ENCODE measurements around the gene BHLHE41.

BHLHE41 gene

DNA sequence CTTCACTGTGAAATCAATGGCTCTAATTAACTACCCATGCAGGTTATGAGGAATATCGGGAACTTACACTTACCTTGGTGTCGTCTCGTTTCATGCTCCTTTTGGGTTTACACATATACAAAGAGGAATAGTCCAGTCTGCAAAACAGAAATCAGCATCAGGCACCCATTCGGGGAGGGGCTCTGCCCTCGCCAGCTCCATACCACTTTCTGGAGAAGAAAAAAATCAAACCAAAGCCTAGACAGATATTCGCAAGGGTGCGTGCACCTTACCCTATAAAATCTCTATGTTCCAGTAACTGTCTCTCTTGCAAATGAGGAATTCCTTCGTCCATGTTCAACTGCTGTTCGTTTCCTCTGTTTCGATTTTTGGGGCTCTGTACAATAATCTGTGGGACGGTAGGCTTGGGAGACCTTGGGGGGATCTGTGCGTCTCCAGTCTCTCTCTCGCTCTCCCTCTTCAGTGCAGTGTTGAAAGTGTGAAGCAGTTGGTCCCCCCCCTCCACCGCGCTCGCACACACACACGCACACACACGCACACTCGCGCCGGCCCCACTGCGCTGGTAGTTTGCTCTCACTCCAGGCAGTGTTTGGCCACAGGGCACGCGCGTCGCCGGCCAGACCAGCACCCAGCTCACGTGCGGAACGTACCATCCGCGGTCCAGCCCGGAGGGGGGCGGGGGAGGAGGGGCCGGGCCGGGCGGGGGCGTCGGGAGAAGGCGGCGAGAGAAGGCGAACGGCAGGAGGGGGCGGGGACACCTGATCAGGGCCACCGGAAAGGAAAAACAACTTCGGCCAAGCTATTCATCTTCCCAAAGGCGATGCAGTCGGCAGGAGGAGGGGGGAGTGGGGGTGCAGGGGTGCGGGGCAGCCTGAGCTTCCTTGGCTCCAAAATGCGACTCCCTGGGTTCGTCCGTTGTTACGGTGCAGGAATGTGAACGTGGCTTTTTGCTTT is at the start of gene BHLHE41:
Gene BHLHE41, minus strand, starts transcription at position 592 of the 954 bp plus-strand sequence. Its CDS starts 258 bp downstream, at position 334.
- no peak for DNase-seq (ENCODE audit: low read depth)

DNA sequence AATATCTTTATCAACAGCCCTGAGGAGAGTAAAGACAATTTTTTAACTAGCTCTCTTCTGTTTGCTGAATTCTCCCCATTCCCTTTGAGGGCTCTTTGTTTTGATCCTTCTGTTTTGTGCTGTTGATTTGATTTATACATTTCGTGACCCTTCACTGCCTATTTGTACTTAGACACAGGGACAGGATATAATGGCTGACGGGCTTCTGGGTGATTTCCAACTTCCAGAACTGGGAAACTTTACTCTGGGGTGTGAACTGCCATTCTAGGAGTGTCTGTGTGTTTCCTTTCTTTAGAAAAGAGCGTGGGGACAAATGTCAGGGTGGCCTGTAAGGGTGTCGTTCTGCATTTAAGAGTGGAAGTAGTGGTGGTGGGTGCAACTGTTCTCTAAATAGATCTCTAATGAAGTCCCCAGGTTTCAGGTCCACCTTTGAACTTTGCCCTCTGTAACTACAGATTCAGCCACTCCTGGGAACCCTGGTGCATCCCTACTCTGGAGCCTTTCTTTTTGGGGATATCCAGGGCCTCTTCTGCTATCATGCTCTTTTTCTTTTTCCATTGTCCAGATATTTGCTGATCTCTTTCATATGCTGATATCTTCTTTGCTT is 48.2 kb upstream of the BHLHE41 start:
- DNase-seq (ENCODE audit: low read depth) = no peak

DNA sequence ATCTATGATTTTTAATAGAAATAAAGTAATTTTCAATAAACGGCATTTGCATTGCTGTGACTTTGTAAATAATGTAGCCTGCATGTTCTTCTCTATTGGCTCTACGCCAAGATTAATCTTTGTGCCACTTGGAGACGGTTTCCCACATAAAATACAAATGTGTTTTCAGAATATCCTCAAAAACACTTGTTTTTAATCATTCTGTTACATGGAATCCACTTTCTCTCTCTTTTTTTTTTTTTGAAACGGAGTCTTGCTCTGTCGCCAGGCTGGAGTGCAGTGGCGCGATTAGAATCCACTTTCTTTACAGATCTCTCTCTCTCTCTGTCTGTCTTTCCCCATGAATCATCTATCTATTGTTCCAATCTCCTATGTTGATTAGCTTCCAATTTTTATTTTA is 47.7 kb upstream of the BHLHE41 start:
- no peak for DNase-seq (ENCODE audit: low read depth)

DNA sequence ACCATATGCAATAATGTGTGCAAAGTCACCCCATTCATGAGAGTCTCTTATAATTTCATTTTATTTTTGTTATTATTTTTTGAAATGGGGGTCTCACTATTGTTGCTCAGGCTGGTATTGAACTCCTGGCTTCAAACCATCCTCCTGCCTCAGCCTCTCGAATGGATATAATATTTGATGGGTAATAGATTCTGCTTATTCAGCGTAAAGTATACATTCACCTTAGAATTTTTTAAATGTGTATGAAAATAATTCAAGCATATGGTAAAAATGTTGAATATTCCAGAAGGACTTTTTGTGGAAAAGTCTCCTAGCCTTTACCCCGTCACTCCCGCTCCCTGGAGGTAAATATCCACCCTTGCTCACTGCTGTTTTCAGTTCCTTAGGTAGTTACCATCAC is 47.2 kb upstream of the BHLHE41 start:
- DNase-seq (ENCODE audit: low read depth) = no peak

DNA sequence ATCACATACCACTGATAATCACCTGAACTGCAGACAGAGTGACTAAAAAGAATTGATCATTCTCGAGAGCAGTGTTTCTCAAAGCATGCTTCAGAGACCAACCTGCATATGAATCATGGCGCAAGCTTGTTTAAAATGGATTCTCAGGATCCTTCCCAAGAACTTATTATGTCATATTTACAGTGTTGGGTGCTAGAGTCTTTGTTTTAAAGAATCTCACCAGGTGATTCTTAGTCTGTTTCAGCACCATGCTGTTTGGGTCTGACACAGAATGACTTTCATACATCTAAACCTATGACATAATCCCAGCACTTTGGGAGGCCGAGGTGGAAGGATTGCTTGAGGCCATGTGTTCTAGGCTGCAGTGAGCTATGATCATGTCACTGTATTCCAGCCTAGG is 39.3 kb upstream of the BHLHE41 start:
- no peak for DNase-seq (ENCODE audit: low read depth)

DNA sequence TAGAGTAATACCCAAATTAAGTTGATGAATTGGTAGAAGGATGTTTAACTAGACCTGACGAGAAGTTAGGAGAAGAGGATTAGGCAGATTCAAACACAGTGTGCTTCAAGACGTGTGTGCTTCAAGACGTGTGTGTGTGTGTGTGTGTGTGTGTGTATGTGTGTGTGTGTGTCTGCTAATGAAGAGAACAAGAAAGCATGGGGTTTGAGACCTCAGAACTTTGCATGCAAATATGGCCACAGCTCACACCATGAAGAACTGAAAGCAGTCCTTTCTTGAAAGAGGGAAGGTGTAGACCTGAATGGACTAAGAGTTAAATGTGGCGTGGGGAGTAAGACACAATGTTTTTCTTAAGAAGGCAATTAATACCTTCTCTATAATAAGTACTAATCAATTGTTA is 38.1 kb upstream of the BHLHE41 start:
- DNase-seq (ENCODE audit: low read depth) = no peak

DNA sequence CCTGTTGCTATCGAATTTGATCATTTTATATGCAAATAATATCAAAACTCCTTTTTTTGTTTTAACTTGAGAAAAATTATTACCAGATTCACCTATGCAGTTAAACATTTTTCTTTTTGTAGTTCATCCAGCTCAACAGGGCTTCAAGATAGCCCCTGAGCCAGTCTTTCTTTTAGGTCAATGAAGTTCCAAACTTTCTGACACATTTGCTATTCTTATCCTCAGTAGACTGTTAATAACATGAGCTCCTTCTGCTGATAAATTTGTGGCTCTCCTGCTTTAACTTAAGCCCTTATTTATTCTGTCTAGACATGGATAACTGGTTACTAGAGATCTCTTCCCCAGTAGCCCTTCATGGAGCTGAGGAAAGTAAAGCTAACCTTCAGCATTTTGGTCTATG is 37.3 kb upstream of the BHLHE41 start:
- DNase-seq (ENCODE audit: low read depth) = no peak

DNA sequence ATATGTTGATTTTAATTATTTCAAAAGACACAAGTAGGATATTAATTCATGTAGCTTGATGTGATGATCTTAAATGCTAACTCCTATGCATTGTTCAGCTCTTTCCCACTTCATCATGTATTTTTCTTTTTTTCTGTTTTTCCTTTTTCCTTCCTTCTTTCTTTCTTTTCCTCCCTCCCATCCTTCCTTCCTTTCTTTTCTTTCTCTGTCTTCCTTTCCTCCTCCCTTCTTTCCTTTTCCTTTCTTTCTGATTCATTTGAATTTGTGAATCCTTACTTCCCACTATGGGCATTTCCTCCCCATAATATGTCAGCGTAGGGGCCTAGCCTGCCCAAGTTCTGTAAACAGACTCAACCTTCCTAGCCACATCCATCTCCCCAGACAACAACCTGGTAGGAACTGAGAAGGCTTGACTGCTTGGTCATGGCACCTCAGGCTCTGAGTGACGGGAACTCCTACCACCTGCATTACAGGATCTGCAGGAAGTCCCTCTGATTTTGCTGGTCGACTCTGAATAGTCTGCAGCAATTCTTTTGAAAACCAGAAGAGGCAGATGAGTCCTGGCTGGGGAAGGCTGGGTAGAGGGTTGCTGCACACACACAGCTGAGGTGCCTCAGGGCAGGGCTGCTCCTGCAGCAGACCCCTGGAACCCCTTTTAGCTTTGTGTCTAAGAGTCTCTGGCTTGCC is 33.4 kb upstream of the BHLHE41 start:
- no peak for DNase-seq (ENCODE audit: low read depth)

DNA sequence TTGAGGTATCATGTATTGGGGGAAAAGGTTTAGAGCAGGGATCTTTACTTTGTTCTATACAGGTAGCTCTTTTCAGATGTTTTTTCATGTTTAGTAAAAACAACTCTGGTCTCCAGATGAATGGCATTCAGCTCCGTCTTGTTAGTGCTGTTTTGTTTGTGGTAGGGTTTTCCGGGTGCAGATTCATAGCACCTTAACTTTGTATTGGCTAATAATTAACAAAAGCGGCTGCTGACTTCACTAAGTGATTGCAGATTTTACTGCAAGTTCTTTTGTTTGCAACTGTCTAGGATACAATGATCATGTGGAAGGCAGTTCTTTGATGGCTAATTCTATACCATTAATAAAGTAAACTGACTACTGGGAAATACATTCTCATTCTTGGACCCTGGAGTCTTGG is 32.2 kb upstream of the BHLHE41 start:
- no peak for DNase-seq (ENCODE audit: low read depth)

DNA sequence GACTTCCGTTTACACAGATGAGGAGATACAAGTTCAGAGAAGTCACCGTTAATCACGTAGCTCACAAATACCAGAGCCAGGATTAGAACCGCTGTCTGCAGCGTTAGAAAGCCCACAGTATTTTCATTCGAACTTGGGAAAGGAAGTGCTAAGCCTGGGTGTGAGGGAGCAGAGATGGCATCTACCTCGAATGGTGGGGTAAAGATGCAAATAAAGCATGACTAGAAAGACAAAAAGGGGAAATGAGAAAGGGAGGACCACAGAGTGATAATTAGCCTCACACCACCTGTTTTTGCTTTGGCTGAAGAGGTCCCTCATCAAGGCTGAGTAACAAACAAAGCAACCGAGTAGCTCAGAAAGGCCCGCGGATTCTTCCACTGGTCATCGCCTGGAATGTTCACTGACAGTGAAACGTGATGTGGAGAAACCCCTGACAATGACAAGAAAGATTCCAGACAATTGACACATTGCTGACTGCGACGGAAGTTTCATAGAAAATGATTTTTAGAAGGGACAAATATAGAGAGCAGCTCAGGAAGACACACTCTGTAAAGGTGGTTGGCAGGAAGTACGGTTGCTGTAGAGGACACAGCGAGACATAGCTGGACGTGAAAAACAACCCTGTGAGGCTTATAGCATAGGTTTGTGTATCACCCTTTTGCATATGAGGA is 31.5 kb upstream of the BHLHE41 start:
- no peak for DNase-seq (ENCODE audit: low read depth)

DNA sequence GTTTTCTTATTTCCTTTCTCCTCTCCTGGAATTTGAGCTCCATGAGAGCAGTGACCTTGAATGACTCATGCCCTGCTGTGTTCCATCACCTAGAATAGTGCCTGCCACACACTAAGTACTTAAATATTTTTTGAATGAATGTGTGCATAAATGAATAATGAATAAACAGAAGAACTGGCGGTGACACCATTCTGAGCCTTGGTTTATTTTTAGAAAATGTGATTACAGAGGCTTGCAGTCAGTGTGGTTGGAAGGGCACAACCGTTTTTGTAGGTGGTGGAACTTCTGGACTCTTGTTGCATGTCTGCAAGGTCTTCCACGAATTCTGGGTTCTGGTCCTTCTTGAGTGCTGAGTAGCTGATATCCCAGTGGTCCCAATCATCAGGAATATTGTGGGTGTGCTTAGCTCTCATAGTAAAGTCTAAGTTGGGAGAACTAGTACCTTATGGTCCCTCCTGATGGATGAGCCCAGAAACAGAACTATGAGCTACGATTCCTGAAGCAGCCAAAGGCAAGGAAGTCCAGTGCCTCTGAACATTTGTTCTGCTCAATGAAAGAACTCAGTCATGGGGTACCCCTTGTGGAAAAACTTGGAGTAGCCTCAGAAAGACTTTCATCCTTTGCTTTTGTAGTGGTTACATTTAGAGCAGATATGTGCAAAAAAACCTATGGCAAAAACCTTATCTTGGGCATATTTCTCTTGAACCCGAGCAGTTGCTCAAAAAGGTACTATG is 28.8 kb upstream of the BHLHE41 start:
- no peak for DNase-seq (ENCODE audit: low read depth)

DNA sequence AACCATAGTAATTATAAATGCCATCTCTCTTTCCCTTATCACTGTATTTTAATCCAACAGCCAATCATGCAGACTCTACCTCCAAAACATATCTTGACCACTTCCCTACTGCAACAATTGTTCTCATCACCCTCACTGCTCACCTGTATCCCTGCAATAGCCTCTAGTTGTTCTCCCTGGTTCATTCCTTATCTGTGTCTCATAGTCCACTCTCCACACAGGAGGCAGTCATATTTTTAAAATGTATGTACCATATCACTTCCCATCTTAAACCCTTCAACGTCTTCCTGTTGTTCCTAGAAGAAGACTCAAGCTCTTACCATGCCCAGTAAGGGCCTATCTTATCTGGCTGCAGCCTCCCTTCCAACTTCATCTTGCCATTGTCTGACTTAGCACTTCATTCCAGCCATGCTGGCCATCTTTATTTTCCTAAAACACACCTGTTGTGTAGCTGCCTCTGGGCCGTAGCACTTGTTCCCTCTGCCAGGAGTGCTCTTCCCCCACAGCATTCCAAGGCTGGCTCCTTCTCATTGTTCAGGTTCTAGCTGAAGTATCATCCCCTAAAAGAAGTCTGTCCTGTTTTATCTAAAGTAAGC is 27.8 kb upstream of the BHLHE41 start:
- no peak for DNase-seq (ENCODE audit: low read depth)

DNA sequence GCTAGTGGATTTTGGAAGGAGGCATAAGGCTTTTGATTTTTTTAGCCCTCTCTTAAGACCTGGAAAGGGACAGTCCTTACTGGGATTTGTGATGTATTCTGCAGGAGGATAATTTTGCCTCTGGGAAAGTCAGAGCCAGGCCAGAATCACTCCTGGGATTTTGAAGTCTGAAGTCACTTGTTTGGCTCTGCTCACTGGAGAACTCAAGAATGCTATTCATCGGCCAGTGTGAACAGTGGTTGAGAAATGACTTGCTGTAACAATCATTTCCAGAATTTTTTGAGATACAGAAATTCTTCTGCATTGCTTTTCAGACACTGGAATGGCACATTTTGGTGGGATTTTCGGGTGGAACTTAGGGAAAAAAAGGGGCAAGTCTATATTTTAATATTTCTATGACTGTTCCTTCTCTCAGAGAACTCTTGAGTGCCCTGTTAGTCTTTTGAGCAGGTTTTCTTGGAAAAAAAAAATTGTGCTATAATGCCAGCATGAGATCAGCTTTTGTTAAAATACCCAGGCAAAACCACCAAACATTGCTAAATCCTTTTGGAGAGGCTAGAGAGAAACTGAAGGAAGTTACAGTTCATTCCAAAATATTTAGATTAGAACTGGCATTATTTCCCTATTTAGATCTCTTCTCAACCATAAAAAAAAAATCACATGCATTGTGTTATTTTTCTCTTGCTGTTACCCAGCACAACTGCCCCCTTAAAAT is 26.1 kb upstream of the BHLHE41 start:
- DNase-seq (ENCODE audit: low read depth) = no peak

DNA sequence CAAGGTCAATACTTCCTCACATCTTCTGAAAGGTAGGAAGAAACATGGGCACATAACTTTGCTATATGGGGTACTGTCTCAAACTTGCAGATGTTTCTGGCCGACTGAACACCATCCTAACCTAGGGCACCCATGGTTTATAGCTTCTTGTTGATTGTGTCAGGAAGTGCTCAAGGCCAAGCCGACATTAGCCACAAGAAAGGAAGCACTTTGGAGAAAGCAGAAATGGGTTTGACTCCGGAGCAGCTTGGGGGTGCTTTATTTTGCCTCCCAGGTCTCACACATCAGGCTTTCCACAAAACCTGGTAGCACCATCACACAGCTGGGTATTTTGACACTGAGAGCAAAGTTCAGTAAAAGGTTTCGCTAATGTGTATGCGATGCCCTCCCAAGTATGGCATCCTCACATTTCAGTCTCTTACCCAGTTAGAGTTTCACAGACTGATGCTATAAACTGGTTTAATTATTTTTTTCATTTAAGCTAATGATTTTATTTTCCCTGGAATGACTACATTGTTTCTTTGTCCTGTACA is 25.2 kb upstream of the BHLHE41 start:
- no peak for DNase-seq (ENCODE audit: low read depth)

DNA sequence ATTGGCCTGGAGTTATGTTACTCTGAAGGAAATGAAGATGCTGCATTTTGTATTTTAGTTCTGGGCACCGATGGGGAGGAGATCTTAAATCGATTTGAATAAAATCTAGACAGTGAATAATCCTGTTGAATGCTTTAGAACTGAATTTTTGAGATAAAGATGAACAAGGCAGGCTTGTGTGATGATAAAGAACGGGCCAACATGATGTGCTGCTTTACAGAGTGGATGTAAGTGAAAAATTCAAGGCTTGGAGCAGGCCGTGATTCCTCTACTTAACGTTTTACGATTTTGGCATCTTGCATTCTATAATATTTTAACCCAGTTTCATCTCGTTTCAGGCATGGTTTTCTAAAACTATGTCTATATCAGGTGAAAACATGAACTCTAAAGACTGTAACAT is 23.5 kb upstream of the BHLHE41 start:
- DNase-seq (ENCODE audit: low read depth) = no peak

DNA sequence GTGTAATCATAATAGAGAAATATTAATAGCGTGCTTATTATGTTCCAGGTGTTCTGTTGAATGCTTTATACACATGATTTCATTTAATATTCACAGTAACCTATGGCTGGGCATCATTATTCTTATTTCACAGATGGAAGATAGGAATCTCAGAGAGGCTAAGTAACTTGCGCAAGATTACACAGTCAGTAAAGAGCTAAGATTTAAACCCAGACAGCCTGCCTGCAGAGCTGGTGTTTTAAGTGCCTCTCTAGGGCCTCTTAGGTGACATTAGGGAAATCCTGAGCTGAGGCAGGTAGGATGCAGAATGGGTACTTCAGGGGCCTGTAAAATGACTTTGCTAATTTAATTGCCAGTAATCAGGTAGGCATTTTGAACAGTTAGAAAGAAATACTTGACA is 18.5 kb upstream of the BHLHE41 start:
- no peak for DNase-seq (ENCODE audit: low read depth)

DNA sequence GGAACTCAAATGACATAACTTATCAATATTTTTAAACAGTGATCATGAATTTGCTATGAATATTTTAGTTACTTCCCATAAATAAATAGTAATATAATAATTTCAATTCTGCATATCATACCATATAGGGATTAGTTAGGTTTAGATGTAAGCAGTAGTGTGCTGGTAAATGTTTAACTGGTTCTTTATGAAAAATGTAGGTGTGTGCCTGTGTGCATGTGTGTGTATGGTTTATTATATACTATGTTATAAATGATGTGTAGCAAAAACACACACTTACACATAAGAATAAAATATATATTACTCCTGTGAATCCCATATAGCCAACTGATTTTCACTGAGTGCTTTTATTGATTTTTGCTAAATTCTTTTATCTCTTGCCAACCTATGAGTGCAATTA is 14.0 kb upstream of the BHLHE41 start:
- no peak for DNase-seq (ENCODE audit: low read depth)

DNA sequence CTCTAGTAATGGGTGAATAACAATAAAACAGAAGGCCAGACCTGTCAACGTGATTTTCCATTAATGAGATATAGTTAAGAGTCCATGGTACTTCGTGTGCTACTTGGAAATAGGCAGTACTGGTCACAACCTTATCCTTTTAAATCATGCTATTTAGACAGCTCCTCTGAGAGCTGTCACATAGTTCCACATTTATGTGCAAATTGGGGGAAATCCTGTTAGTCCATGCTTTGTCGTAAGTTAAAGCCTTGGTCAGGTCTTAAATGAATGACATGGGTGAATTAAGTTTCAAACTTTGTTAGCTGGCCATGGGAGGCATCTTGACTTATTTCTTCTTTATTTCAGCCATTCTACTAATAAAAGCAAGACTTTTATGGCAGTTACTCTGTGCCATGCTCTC is 11.9 kb upstream of the BHLHE41 start:
- DNase-seq (ENCODE audit: low read depth) = no peak

DNA sequence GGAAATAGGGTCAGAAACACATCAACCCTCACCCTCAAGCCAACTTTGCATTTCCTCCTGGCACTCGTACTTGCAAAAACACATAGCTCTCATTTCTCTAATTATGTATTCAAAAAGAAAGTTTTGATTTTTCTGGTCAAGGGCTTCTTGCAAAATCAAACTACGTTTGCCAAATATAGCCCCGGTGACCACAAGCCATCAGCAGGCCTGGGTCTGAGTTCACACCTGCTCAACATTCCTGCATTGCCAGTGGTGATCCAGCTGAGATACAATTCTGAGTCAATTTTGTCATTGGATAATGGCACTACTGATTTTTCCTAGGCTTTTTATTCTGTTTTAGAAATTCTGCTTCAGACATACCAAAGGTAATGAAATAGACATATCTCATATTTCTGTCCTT is 10.7 kb upstream of the BHLHE41 start:
- no peak for DNase-seq (ENCODE audit: low read depth)

DNA sequence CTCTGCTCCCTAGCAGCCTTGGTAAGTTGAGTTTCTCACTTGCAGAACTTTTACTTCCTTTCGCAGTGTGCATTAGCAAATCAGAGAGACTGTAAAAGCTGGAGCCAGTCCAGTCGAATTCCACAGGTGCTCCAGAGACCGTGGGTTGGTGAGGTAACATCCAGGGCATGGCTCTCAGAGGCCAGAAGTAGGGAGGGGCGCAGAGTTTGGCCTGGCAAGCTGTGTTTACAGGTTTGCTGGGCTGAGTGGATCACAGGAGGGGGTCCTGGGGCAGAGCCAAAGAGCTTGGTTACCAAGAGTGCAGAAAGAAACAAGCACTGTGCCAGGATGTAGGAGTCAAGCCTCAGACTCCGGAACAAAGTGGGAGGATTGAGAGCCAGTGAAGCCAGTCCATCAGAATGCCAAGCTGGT is 10.2 kb upstream of the BHLHE41 start:
- DNase-seq (ENCODE audit: low read depth) = no peak

Measured in stimulated activated CD8-positive, alpha-beta memory T cell treated with anti-CD3 and anti-CD28 coated beads, Interleukin-7, amount 100 ng/mL, for 24 hours (primary cell).